Fibroblast of pulmonary artery (primary cell): ENCODE measurements around the gene GFRA4.

Experiments
- DNase-seq: peaks from one replicate; pipeline ENCODE4 v3.0.0-alpha.2; 2010; ENCODE audit warnings: low read depth
- H3K4me3 ChIP-seq: replicated peaks from 2 replicates; pipeline ENCODE4 v1.5.1; 2011; ENCODE audit warnings: low read depth, mild to moderate bottlenecking, control low read depth, low read length, moderate library complexity
- CTCF ChIP-seq: IDR thresholded peaks from 2 replicates; pipeline ENCODE4 v1.5.1; 2011; ENCODE audit warnings: mild to moderate bottlenecking, control low read depth, low read length, inconsistent platforms; ENCODE audit errors: missing control alignments

Gene GFRA4

GRCh38 chr20:3663031-3663701 lies at the start of gene GFRA4:
GFRA4 (minus strand) TSS chr20:3663399; CDS start chr20:3663399, 0 bp downstream.
- TF ChIP-seq CTCF: no peak
- DNase-seq: no peak
- no peak within 1 kb of the TSS for H3K4me3 ChIP-seq

- DNase-seq: no peak
- no peak within 1 kb of the TSS for H3K4me3 ChIP-seq
- no peak for TF ChIP-seq CTCF
Observed at GRCh38 chr20:3712279-3712873, 49.2 kb upstream of the GFRA4 start, which contains the start of gene SIGLEC1. SIGLEC1 (minus strand) TSS chr20:3712600; CDS start chr20:3707128, 5,472 bp downstream.

- no peak for TF ChIP-seq CTCF
- DNase-seq: no peak
- H3K4me3 ChIP-seq: no peak overlapping the region
Observed at GRCh38 chr20:3711484-3711941, 48.3 kb upstream of the GFRA4 start.

DNA sequence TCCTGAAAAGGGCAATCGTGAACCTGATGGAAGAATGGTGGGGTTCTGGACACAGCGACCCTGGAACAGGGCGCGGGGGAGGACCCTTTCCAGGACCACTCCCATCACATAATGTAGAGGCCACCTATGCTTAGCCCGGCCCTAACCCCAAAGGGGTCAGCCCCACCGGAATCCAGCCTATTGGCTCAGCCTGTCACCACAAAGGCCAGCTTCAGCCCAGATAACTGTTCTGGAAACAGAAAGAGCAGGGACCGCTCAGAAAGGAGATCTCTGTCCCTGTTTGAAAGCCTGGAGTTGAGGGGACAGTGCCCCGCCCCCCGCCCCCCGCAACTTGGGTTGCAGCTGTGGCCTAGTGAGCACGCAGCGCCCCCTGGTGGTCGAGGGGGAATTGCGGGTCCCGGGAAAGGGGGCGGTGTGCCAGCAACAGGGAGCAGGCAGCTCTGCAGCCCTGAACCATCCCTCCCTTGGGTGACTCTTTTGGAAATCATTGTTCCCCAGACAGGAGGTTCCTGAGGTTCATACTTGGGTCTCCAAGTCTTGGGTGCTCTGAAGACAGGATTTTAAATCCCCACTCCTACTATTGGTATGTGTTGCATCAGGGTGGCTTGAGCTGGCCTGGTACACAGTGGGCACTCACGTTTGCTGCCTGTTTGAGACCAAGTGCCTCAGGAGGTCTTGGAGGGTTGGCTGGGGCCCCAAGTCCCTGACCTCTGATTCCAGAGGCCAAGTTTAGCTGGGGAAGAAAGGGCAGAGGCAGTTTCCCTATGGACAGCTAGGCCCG lies 47.7 kb upstream of the GFRA4 start:
- peak; percentile 51 for DNase-seq

DNA sequence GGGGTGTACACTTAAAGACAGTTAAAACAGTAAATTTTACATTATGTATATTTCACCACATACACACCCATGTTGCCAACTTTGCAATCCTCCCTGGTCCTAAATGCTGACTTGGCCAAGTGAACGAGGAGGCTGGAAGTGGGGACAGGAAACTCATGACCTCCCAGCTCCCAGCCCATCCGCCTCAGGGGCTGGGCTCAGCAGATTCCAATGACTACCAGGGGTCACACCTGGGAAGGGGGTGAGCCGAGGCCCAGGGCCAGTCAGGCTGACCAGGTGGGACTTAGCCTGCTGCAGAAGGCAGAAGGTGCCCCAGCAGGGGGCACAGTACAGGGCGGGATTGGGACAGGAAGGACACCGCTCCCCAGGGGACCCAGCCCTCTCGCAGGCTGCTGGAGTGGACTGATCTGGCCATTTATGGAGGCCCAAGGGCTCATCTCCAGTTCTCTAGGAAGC lies 46.8 kb upstream of the GFRA4 start:
- no peak for TF ChIP-seq CTCF
- no peak for DNase-seq
- H3K4me3 ChIP-seq: no peak overlapping the region

More for the DNA sequence above, 47.7 kb upstream of the GFRA4 start:
- peak; percentile 72 for TF ChIP-seq CTCF
- no peak overlapping the region for H3K4me3 ChIP-seq

DNA sequence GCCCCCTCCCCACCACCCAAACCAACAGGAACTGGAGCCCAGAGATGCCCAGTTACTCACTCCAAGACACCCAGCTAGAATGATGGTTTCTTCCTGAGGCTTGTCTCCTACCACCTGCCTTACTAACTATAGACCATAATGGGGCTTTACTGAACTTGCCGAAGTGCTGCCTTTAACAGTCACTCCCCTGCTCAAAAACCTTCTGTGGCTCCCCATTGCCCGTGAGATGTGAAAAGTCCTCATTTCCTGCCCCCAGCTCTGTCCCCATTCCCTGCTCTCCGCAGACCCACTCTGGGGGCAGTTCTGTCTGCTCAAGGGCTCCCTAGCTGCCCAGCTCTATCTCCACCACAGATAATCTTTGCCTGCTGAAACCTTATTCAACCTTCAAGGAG lies 44.3 kb upstream of the GFRA4 start:
- no peak for TF ChIP-seq CTCF
- no peak for DNase-seq
- no peak overlapping the region for H3K4me3 ChIP-seq
